GM08714 (cell line): ENCODE data around the gene CPNE2.
A peak's percentile ranks its signal among the peaks of the same experiment; 100 is the strongest.

Experiments used
- H3K4me3 ChIP-seq: fragments of 200-500 bp; sonication (Bioruptor generic); 2 replicates; pipeline ENCODE4 v1.5.1; 2014; ENCODE audit warnings: mild to moderate bottlenecking, low read length, inconsistent platforms
- ZNF274 ChIP-seq: IDR thresholded peaks from 2 replicates; pipeline ENCODE4 v1.6.1; 2012; ENCODE audit warnings: mild to moderate bottlenecking, low read depth, low read length

The CPNE2 gene

GRCh38 chr16:57166451-57166850 lies 74.1 kb downstream of the CPNE2 start:
- TF ChIP-seq ZNF274 = no peak
- H3K4me3 ChIP-seq = no peak overlapping the region

- H3K4me3 ChIP-seq = no peak overlapping the region
- TF ChIP-seq ZNF274 = no peak
Measured at GRCh38 chr16:57166951-57167350, 74.6 kb downstream of the CPNE2 start.

GRCh38 chr16:57167538-57167937 lies 75.2 kb downstream of the CPNE2 start:
- no peak for TF ChIP-seq ZNF274
- H3K4me3 ChIP-seq = no peak overlapping the region

- no peak overlapping the region for H3K4me3 ChIP-seq
- no peak for TF ChIP-seq ZNF274
Measured at GRCh38 chr16:57167953-57168352, 75.6 kb downstream of the CPNE2 start.

- TF ChIP-seq ZNF274 = no peak
- H3K4me3 ChIP-seq = no peak overlapping the region
Measured at GRCh38 chr16:57169327-57169726, 76.9 kb downstream of the CPNE2 start.

GRCh38 chr16:57172721-57173290 lies 80.4 kb downstream of the CPNE2 start:
- no peak for TF ChIP-seq ZNF274
- H3K4me3 ChIP-seq = no peak overlapping the region

- TF ChIP-seq ZNF274 = no peak
- no peak overlapping the region for H3K4me3 ChIP-seq
Measured at GRCh38 chr16:57175896-57176295, 83.5 kb downstream of the CPNE2 start.

GRCh38 chr16:57178196-57178595 lies 85.8 kb downstream of the CPNE2 start:
- no peak overlapping the region for H3K4me3 ChIP-seq
- TF ChIP-seq ZNF274 = no peak

GRCh38 chr16:57178793-57179212 lies 86.4 kb downstream of the CPNE2 start:
- TF ChIP-seq ZNF274 = no peak
- no peak overlapping the region for H3K4me3 ChIP-seq

- H3K4me3 ChIP-seq = no peak overlapping the region
- no peak for TF ChIP-seq ZNF274
Measured at GRCh38 chr16:57179215-57179828, 86.9 kb downstream of the CPNE2 start.

- TF ChIP-seq ZNF274 = no peak
- H3K4me3 ChIP-seq = no peak overlapping the region; the same call in 1 of the 2 replicates
Measured at GRCh38 chr16:57184113-57184512, 91.7 kb downstream of the CPNE2 start.

- H3K4me3 ChIP-seq = peak overlapping the region; percentile 96
- TF ChIP-seq ZNF274 = no peak
Measured at GRCh38 chr16:57184887-57185445, 92.6 kb downstream of the CPNE2 start.

- H3K4me3 ChIP-seq = peak overlapping the region; percentile 96
- TF ChIP-seq ZNF274 = no peak
Measured at GRCh38 chr16:57185446-57185944, 93.1 kb downstream of the CPNE2 start.

- TF ChIP-seq ZNF274 = no peak
- peak within 1 kb of the TSS; percentile 96 for H3K4me3 ChIP-seq
Measured at GRCh38 chr16:57185945-57186871, 93.8 kb downstream of the CPNE2 start, which contains the start of the genes PSME3IP1 and RSPRY1. PSME3IP1 (minus strand) TSS chr16:57186039; CDS start chr16:57173854, 12,185 bp downstream. RSPRY1 (plus strand) TSS chr16:57186329; CDS start chr16:57204659, 18,330 bp downstream.
